Panc1 (cell line): ENCODE measurements around the gene RACK1. TPM values are rescaled to one million over a fixed set of nuclear protein-coding genes. Genes with fewer than 3 reads are reported as not detected.

Source experiments
- ATAC-seq: fragments of 200-7000 bp; cut with Tn5 transposase; 2 replicates; pipeline ENCODE4 v1.9.1; 2020; ENCODE audit warnings: mild to moderate bottlenecking, moderate library complexity
- BruUV-seq: library from RNA; stranded (reverse); fragments of 400-500 nt; replicated peaks from 2 replicates; lab custom pipeline; 2021; lab: Mats Ljungman, UMichigan
- CTCF ChIA-PET: fragments of 300-600 bp; sonication (Branson Sonifier 250); formaldehyde crosslinking; loops from one replicate; lab custom pipeline; 2022; ENCODE audit warnings: antibody characterized with exemption; lab: Charles Lee
- POLR2A ChIA-PET: fragments of 300-600 bp; sonication (Branson Sonifier 250); formaldehyde crosslinking; loops from one replicate; lab custom pipeline; 2022; ENCODE audit warnings: antibody characterized with exemption; lab: Charles Lee
- DNase-seq: peaks from one replicate; pipeline ENCODE4 v3.0.0-alpha.2; 2010; ENCODE audit warnings: low read depth, low spot score
- H3K27ac ChIP-seq: 2 replicates; pipeline ENCODE4 v1.5.1; 2011; ENCODE audit warnings: mild to moderate bottlenecking, low read length, inconsistent platforms
- H3K27me3 ChIP-seq: fragments of 200-500 bp; sonication (Bioruptor generic); 2 replicates; pipeline ENCODE4 v1.6.0; 2014; ENCODE audit warnings: low read length, inconsistent platforms; ENCODE audit not compliant: control insufficient read depth, insufficient read depth
- H3K36me3 ChIP-seq: fragments of 200-500 bp; sonication (Bioruptor generic); 2 replicates; pipeline ENCODE4 v1.5.1; 2014; ENCODE audit warnings: inconsistent platforms, mild to moderate bottlenecking, low read length, moderate library complexity; ENCODE audit not compliant: control insufficient read depth, insufficient read depth
- H3K4me1 ChIP-seq: 2 replicates; pipeline ENCODE4 v1.5.1; 2011; ENCODE audit warnings: inconsistent platforms, mild to moderate bottlenecking, low read length, moderate library complexity; ENCODE audit not compliant: control insufficient read depth, insufficient read depth
- H3K4me3 ChIP-seq, 2 experiments: 2 replicates each; pipeline ENCODE4 v1.5.1; 2011 to 2012; ENCODE audit warnings: low read depth in 2 of 2, low read length in 2 of 2, mild to moderate bottlenecking in 2 of 2, inconsistent platforms in 1 of 2, moderate library complexity in 1 of 2
- H3K9me3 ChIP-seq: fragments of 200-500 bp; sonication (Bioruptor generic); 2 replicates; pipeline ENCODE4 v1.5.1; 2014; ENCODE audit warnings: low read depth, mild to moderate bottlenecking, inconsistent platforms, low read length, moderate library complexity; ENCODE audit not compliant: control insufficient read depth, insufficient read depth
- POLR2AphosphoS5 ChIP-seq: IDR thresholded peaks from 2 replicates; pipeline ENCODE4 v1.6.1; 2012; ENCODE audit warnings: mild to moderate bottlenecking, low read depth, low read length, moderate library complexity
- SIN3A ChIP-seq: IDR thresholded peaks from 2 replicates; pipeline ENCODE4 v1.6.1; 2012; ENCODE audit warnings: low read depth, mild to moderate bottlenecking, low read length, moderate library complexity, borderline replicate concordance; ENCODE audit not compliant: insufficient read depth
- TCF7L2 ChIP-seq: IDR thresholded peaks from 2 replicates; pipeline ENCODE4 v1.6.1; 2011; ENCODE audit warnings: mild to moderate bottlenecking, low read depth, low read length, inconsistent platforms
- in situ Hi-C: cut with HindIII; loops from 2 replicates; pipeline ENCODE4 v1.10.0; 2016; ENCODE audit warnings: low sequenced_read_pairs, low pct_unique_long_range_greater_than_20kb
- intact Hi-C: fragments of 100-400 bp; cut with micrococcal nuclease; formaldehyde crosslinking; loops from one replicate; pipeline ENCODE4 v1.10.0; 2022; ENCODE audit not compliant: unreplicated experiment
- total RNA-seq: library from RNA; stranded (reverse); gene quantifications from one replicate; pipeline ENCODE4 v1.2.1, GENCODE V29; 2021; ENCODE audit not compliant: unreplicated experiment
- TF ChIP-seq, protein P1 (sequence below), 2 experiments: IDR thresholded peaks; 2 replicates each; pipeline ENCODE4 v1.6.1; 2011 to 2012; ENCODE audit warnings: low read depth in 2 of 2, control low read depth in 1 of 2, low read length in 1 of 2, mild to moderate bottlenecking in 1 of 2, moderate library complexity in 1 of 2; ENCODE audit not compliant: insufficient read depth in 1 of 2
- TF ChIP-seq, protein P2 (sequence below): fragments of 450-650 bp; IDR thresholded peaks from 2 replicates; pipeline ENCODE4 v1.5.1; 2017; ENCODE audit warnings: mild to moderate bottlenecking

The RACK1 gene
- total RNA-seq, 1 experiment from 2014 or later: 1,623 TPM

DNA sequence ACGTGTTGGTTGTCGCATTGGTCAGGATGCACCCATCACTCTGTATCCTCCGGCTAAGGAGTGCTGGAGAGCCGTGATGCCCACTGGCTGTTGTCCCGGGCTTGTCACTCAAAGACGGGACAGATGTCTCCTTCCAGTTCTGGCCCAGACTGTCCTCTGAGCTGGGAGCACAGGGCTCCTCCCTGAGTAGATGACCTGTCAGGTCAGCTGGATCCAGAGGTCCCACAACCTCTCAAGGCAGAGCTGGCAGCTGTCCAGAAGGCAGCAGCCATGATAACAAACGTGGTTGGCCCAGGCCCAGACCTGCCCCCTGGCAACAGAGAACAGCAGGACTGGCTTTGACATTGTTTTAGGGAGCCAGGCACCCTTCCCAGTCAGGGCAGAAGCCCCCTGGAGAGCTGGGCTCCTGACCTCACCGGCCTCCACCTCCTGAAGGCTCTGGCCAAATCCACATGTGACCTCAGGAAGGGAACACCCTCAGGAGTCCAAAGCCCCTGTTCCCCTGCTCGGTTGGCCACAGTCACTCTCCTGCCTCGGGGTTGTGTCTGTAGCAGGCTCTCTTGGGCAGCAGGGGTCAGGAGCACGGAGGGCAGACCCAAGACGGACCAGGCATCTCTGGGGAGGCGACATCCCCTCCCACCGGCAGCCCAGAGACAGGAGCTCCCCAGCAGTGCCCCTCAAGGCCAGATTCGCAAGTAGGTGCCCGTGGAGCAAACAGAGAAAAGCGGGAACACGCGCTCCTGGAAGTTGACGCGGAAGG lies 49.0 kb downstream of the RACK1 start:
- ATAC-seq (no peak), DNase-seq (no peak)
- H3K9me3 ChIP-seq: no peaks in the 10 kb centered on the region
- in situ Hi-C loops (no loop called here), intact Hi-C loops (no loop called here)
- no TSS peak for BruUV-seq
- ChIA-PET CTCF (no interaction called here), POLR2A (no interaction called here)
- no peak overlapping the region for H3K4me3 ChIP-seq
- no peaks in the 10 kb centered on the region for H3K36me3 ChIP-seq
- H3K27me3 ChIP-seq: no peaks in the 10 kb centered on the region
- H3K4me1 ChIP-seq: peaks cover 22% of the 10 kb centered on the region
- TF ChIP-seq POLR2AphosphoS5: no peak
- TF ChIP-seq, protein P1, sequence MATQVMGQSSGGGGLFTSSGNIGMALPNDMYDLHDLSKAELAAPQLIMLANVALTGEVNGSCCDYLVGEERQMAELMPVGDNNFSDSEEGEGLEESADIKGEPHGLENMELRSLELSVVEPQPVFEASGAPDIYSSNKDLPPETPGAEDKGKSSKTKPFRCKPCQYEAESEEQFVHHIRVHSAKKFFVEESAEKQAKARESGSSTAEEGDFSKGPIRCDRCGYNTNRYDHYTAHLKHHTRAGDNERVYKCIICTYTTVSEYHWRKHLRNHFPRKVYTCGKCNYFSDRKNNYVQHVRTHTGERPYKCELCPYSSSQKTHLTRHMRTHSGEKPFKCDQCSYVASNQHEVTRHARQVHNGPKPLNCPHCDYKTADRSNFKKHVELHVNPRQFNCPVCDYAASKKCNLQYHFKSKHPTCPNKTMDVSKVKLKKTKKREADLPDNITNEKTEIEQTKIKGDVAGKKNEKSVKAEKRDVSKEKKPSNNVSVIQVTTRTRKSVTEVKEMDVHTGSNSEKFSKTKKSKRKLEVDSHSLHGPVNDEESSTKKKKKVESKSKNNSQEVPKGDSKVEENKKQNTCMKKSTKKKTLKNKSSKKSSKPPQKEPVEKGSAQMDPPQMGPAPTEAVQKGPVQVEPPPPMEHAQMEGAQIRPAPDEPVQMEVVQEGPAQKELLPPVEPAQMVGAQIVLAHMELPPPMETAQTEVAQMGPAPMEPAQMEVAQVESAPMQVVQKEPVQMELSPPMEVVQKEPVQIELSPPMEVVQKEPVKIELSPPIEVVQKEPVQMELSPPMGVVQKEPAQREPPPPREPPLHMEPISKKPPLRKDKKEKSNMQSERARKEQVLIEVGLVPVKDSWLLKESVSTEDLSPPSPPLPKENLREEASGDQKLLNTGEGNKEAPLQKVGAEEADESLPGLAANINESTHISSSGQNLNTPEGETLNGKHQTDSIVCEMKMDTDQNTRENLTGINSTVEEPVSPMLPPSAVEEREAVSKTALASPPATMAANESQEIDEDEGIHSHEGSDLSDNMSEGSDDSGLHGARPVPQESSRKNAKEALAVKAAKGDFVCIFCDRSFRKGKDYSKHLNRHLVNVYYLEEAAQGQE (IDR thresholded peaks at IDR 0.05; ENCODE audit: insufficient read depth in 1 of 2, low read depth in 2 of 2, low read length in 1 of 2): no peak
- TF ChIP-seq, protein P2, sequence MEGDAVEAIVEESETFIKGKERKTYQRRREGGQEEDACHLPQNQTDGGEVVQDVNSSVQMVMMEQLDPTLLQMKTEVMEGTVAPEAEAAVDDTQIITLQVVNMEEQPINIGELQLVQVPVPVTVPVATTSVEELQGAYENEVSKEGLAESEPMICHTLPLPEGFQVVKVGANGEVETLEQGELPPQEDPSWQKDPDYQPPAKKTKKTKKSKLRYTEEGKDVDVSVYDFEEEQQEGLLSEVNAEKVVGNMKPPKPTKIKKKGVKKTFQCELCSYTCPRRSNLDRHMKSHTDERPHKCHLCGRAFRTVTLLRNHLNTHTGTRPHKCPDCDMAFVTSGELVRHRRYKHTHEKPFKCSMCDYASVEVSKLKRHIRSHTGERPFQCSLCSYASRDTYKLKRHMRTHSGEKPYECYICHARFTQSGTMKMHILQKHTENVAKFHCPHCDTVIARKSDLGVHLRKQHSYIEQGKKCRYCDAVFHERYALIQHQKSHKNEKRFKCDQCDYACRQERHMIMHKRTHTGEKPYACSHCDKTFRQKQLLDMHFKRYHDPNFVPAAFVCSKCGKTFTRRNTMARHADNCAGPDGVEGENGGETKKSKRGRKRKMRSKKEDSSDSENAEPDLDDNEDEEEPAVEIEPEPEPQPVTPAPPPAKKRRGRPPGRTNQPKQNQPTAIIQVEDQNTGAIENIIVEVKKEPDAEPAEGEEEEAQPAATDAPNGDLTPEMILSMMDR: no peak
- TF ChIP-seq SIN3A: no peak
- no peak for TF ChIP-seq TCF7L2
- H3K27ac ChIP-seq: no peak overlapping the region

DNA sequence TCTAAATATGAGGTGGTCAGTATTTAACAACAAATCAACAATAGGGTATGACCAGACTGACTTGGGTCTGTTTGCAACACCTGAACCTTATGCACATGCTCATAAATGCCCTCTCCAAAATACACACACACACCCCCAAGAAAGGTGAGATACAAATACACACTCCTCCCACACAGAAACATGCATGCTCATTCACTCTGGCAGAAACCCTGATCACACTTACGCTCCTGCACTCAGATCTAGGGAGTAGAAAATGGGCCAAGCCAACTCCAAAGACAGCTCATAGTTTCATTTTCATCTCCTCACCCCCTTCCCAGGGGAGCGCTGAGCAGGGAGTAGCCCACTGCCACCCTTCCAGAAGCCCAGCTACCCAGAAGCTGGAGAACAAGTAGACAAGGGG lies 50.0 kb downstream of the RACK1 start:
- H3K27ac ChIP-seq: no peak overlapping the region
- ChIA-PET CTCF (no interaction called here), POLR2A (interaction anchor here (1.8 kb wide), 1 partner anchor 9 kb away, joined by 6 read pairs; no protein-coding TSS in a partner anchor)
- H3K4me1 ChIP-seq: peaks cover 22% of the 10 kb centered on the region
- in situ Hi-C loops: no loop called here
- no TSS peak for BruUV-seq
- no peaks in the 10 kb centered on the region for H3K36me3 ChIP-seq
- TF ChIP-seq, protein P2: no peak
- no peak for TF ChIP-seq SIN3A
- no peak for TF ChIP-seq TCF7L2
- TF ChIP-seq, protein P1 (IDR thresholded peaks at IDR 0.05; ENCODE audit: insufficient read depth in 1 of 2, low read depth in 2 of 2, low read length in 1 of 2): no peak
- TF ChIP-seq POLR2AphosphoS5: no peak
- no peak overlapping the region for H3K4me3 ChIP-seq
- no peaks in the 10 kb centered on the region for H3K9me3 ChIP-seq
- DNase-seq (no peak), ATAC-seq (no peak)
- intact Hi-C loops: no loop called here
- no peaks in the 10 kb centered on the region for H3K27me3 ChIP-seq
